ENCODE measurements around the gene FBXW11. TPM values are rescaled to one million over a fixed set of nuclear protein-coding genes. Genes with fewer than 3 reads are reported as not detected.

FBXW11 gene
- total and polyA plus RNA-seq, 10 donors: 7.5 to 72.1 (median 54.7) TPM

DNA sequence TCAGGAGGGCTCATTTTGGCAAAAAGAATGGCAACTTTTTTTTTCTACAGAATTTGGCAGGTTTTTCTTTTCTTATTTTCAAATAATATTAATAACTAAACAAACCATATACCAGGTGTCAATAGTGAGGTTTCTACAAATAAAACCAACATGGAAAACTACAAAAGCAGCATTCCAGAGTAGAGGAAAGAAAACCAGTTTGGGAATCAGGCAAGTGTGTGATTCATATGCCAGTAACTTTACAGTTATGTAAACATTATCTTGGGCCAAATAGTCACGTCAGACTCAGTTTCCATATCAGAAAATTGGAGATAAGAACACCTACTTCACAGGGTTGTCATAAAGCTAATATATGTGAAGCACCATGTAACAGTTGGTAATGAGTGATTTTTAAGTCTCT is 51.7 kb downstream of the FBXW11 start:
- DNase-seq: no peak
- WGBS, 5 donors: 53 to 95% (median 82%) methylated on average over 1 of the region's 1 CpG
- TF ChIP-seq, protein P1, sequence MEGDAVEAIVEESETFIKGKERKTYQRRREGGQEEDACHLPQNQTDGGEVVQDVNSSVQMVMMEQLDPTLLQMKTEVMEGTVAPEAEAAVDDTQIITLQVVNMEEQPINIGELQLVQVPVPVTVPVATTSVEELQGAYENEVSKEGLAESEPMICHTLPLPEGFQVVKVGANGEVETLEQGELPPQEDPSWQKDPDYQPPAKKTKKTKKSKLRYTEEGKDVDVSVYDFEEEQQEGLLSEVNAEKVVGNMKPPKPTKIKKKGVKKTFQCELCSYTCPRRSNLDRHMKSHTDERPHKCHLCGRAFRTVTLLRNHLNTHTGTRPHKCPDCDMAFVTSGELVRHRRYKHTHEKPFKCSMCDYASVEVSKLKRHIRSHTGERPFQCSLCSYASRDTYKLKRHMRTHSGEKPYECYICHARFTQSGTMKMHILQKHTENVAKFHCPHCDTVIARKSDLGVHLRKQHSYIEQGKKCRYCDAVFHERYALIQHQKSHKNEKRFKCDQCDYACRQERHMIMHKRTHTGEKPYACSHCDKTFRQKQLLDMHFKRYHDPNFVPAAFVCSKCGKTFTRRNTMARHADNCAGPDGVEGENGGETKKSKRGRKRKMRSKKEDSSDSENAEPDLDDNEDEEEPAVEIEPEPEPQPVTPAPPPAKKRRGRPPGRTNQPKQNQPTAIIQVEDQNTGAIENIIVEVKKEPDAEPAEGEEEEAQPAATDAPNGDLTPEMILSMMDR (IDR thresholded peaks at IDR 0.05 in 8 of 11, conservative IDR thresholded peaks at IDR 0.05 in 3 of 11): no peak
- no peak for TF ChIP-seq POLR2AphosphoS5 (IDR thresholded peaks at IDR 0.05)
- no peak for TF ChIP-seq POLR2A (IDR thresholded peaks at IDR 0.05)
- intact Hi-C loops (cut with DNase I; ENCODE audit: low total_unique reads): no loop called here
- H3K4me1 ChIP-seq: peaks cover 11 to 89% (median 51%) of the 10 kb centered on the region in 6 donors
- H3K4me3 ChIP-seq: no peak overlapping the region
- H3K27ac ChIP-seq: no peak overlapping the region
- no peaks in the 10 kb centered on the region for H3K9me3 ChIP-seq
- peaks cover 0 to 1% (median 0%) of the 10 kb centered on the region in 6 donors for H3K36me3 ChIP-seq
- no peaks in the 10 kb centered on the region for H3K27me3 ChIP-seq (replicated peaks in 1 of 7)

GRCh38 chr5:171953860-171954701 is 52.4 kb downstream of the FBXW11 start:
- Histone ChIP-seq H3K36me3 (no peaks in the 10 kb centered on the region), H3K9me3 (no peaks in the 10 kb centered on the region), H3K4me3 (no peak overlapping the region), H3K4me1 (peaks cover 11 to 88% (median 56%) of the 10 kb centered on the region in 6 donors), H3K27ac (no peak overlapping the region), H3K27me3 (replicated peaks in 1 of 7) (no peaks in the 10 kb centered on the region)
- no peak for TF ChIP-seq POLR2A (IDR thresholded peaks at IDR 0.05)
- no peak for TF ChIP-seq POLR2AphosphoS5 (IDR thresholded peaks at IDR 0.05)
- TF ChIP-seq, protein P1 (IDR thresholded peaks at IDR 0.05 in 8 of 11, conservative IDR thresholded peaks at IDR 0.05 in 3 of 11): no peak
- intact Hi-C loops (cut with DNase I; ENCODE audit: low total_unique reads): no loop called here
- WGBS, 5 donors: 83 to 92% (median 87%) methylated on average over 2 of the region's 2 CpGs
- no peak for DNase-seq

- Histone ChIP-seq H3K4me3 (no peak overlapping the region), H3K36me3 (no peaks in the 10 kb centered on the region), H3K4me1 (peaks cover 6 to 87% (median 37%) of the 10 kb centered on the region in 6 donors), H3K9me3 (no peaks in the 10 kb centered on the region), H3K27ac (no peak overlapping the region), H3K27me3 (replicated peaks in 1 of 7) (no peaks in the 10 kb centered on the region)
- WGBS, 5 donors: 37 to 47% (median 46%) methylated on average over 5 of the region's 5 CpGs
- no peak for DNase-seq
- intact Hi-C loops (cut with DNase I; ENCODE audit: low total_unique reads): no loop called here
- TF ChIP-seq POLR2A (IDR thresholded peaks at IDR 0.05) (no peak), POLR2AphosphoS5 (IDR thresholded peaks at IDR 0.05) (no peak)
These were observed 54.4 kb downstream of the FBXW11 start for GRCh38 chr5:171952021-171952420.

DNA sequence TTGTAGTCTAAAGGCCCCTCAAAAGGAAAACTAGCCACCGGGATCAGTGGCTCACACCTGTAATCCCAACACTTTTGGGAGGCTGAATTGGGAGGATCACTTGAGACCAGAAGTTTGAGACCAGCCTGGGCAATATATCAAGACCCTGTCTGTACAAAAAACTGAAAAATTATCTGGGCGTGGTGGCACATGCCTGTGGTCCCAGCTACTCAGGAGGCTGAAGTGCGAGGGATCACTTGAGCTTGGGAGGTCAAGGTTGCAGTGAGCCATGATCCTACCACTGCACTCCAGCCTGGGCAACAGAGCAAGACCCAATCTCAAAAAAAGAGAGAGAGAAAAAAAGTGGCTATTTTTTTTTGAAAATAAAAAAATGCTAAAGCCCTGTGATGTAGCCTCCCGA is 55.2 kb downstream of the FBXW11 start:
- DNase-seq: no peak
- Histone ChIP-seq H3K27me3 (replicated peaks in 1 of 7) (no peaks in the 10 kb centered on the region), H3K4me3 (no peak overlapping the region), H3K4me1 (peaks cover 0 to 84% (median 31%) of the 10 kb centered on the region in 6 donors), H3K27ac (no peak overlapping the region), H3K9me3 (no peaks in the 10 kb centered on the region), H3K36me3 (no peaks in the 10 kb centered on the region)
- intact Hi-C loops (cut with DNase I; ENCODE audit: low total_unique reads): no loop called here
- TF ChIP-seq, protein P1 (IDR thresholded peaks at IDR 0.05 in 8 of 11, conservative IDR thresholded peaks at IDR 0.05 in 3 of 11): no peak
- TF ChIP-seq POLR2AphosphoS5 (IDR thresholded peaks at IDR 0.05): no peak
- TF ChIP-seq POLR2A (IDR thresholded peaks at IDR 0.05): no peak
- WGBS, 5 donors: 70 to 73% (median 72%) methylated on average over 4 of the region's 4 CpGs

Measured in spleen (tissue), 11 donors.